ENCODE measurements around the gene IGFBP7. TPM values are rescaled to one million over a fixed set of nuclear protein-coding genes. Genes with fewer than 3 reads are reported as not detected.
A peak's percentile ranks its signal among the peaks of the same experiment; 100 is the strongest.

IGFBP7 gene, protein sequence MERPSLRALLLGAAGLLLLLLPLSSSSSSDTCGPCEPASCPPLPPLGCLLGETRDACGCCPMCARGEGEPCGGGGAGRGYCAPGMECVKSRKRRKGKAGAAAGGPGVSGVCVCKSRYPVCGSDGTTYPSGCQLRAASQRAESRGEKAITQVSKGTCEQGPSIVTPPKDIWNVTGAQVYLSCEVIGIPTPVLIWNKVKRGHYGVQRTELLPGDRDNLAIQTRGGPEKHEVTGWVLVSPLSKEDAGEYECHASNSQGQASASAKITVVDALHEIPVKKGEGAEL
- total RNA-seq, result 26.1 TPM

- FAIRE-seq (no peak), DNase-seq (ENCODE audit: low spot score in 2 of 2) (peak; percentile 76 to 79)
These were observed at the start of gene IGFBP7 for GRCh38 chr4:57109847-57110639. Gene IGFBP7, minus strand, starts transcription at chr4:57110385. Its CDS starts 34 bp downstream, at chr4:57110351.

GRCh38 chr4:57159866-57160265 is 49.7 kb upstream of the IGFBP7 start:
- FAIRE-seq, result no peak
- DNase-seq (ENCODE audit: low spot score in 2 of 2), result no peak

GRCh38 chr4:57158762-57159161 is 48.6 kb upstream of the IGFBP7 start:
- no peak for DNase-seq (ENCODE audit: low spot score in 2 of 2)

DNA sequence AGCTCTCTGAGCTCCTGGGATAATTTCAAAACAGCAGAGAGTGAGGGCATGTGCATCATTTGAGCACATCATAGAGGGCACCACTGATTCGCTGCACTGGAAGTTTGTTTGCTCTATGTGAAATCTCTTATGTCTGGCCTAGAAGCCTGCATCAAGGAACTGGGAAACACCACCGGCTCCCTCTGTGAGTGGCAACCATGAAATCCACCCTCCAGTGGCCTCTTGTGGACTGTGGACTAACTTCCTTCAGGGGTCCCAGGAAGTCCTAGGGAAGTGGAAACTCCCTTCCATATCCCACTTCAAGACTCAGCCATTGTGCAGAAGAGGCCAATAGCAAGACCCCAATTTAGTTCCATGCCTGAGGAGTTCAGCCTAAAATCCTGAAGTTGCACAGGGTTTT is 48.0 kb upstream of the IGFBP7 start:
- FAIRE-seq (no peak), DNase-seq (ENCODE audit: low spot score in 2 of 2) (no peak)

More at GRCh38 chr4:57158762-57159161, 48.6 kb upstream of the IGFBP7 start:
- FAIRE-seq, result no peak

- FAIRE-seq (no peak), DNase-seq (ENCODE audit: low spot score in 2 of 2) (no peak)
These were observed 47.5 kb upstream of the IGFBP7 start for GRCh38 chr4:57157596-57158137.

DNA sequence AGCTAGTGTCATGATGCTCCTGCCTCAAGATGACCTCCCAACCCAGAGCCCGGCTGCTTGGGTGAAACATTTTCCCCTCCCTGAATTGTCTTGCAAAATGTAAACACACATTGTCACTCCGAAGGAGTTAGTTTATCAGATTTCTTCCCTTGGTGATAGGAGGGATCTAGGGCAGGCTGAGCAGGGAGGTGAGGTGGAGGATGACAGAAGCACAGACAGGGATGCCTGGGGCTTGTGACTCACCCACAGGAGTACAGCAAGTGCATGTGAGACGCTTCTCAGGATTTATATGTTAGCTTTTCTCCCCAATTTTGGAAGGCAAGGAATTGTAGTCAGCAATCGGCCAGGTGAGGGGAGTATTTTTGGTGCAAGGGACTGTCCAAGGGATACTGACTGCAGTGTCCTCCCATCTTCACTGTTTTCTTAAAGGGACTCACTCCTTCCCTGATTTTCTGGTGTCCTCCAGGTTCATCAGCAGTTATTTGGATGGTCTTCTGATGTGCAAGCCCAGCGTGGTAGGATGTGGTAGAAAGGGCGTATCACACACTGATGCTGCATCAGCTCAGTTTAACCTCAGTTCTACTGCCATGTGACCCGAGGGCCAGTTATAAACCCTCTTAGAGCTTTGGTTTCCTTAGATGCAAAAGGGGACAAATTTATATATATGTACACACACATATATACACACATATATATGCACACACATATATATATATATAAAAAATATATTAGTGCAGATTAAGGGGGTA is 46.2 kb upstream of the IGFBP7 start:
- DNase-seq (ENCODE audit: low spot score in 2 of 2) (no peak), FAIRE-seq (no peak)

DNA sequence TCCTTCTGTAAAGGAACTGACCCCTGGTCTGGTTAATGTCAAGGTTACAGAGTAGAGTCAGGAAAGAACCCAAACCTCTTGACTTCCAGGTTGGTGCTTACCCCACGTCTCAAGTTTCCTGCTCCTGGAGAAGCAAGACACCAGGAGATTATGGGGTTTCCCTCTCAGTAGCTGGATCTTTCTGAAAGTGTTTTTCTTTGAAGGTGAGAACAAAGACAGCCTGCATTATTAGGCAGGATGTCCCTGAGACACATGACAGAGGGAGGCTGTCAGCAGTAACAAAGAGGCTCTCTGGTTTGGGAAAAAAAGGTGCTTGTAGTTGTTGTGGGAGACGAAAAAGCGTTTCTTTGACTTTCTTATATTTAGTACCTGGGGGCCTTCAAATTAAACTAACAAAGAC is 44.7 kb upstream of the IGFBP7 start:
- FAIRE-seq (no peak), DNase-seq (ENCODE audit: low spot score in 2 of 2) (no peak)

- DNase-seq (ENCODE audit: low spot score in 2 of 2) (no peak), FAIRE-seq (no peak)
These were observed 44.0 kb upstream of the IGFBP7 start for GRCh38 chr4:57154191-57154590.

DNA sequence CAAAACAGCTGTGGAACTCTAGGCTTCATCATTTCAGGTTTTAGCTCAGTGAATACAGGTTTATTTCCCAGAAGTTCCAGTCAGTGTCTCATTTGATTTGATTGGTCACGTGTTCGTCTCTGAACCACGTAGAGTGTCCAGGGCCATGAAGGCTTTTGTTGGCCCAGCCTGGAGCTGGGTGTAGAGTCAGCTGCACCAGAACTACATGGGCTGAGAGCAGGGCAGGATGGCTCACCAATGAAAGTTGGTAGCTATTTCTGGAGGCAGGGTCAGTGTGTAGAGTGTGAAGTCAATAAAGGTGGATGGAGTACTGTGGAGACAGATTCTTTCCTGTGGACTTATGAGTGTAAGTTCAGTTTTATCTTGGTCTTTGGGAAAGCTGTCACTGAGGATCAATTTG is 43.0 kb upstream of the IGFBP7 start:
- FAIRE-seq (no peak), DNase-seq (ENCODE audit: low spot score in 2 of 2) (no peak)

- DNase-seq (ENCODE audit: low spot score in 2 of 2), result no peak
- FAIRE-seq, result no peak
These were observed 41.3 kb upstream of the IGFBP7 start for GRCh38 chr4:57151481-57151880.

DNA sequence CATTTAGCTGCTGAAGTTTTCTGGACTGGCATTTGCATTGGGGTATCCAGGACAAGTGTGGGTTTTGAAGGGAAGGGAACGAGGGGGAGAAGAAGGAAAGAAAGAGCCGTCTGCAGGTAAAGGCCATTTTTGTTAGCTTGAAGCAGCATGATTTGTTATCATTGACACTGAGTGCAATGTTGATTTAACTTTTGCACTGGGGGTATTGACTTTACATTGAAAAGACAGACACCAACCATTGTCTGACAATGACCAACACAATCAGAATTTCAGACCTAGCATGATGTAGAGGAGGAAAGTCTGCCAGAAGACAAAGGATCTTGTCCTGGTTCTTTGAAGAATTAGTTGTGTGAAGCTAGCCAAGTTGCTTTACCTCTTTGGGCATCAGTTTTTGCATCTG is 39.6 kb upstream of the IGFBP7 start:
- no peak for DNase-seq (ENCODE audit: low spot score in 2 of 2)
- no peak for FAIRE-seq

DNA sequence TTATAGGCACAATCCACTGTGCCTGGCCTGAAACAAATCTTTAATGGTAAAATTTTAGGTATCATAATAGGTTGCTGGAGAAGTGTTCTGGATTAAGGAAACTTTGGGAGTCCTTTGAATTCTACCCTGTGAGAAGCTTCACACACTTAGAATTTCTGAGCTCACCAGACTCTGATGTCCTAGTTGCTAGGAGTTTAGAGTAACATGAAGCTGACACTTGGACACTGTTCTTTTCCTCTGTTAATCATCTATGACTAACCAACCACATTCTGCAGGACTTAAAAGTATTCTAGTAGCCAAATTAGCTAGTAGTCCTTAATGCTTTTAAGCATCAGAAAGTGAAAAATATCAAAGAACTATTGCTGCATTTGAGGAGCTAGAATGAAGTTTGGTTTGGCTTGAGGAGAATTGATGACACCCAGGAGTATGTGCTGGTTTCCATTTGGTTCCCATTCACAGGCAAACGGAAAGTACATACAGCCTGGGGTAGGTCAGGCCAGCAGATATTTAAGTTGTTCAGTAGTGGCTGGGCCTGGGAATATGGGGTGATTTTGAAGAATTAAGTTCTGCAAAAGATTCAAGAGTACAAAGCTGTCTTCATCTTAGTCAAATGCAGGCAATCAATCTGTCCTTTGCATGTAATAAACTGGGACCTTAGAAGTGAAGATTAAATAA is 38.8 kb upstream of the IGFBP7 start:
- FAIRE-seq (no peak), DNase-seq (ENCODE audit: low spot score in 2 of 2) (no peak)

GRCh38 chr4:57148177-57148576 is 38.0 kb upstream of the IGFBP7 start:
- DNase-seq (ENCODE audit: low spot score in 2 of 2) (no peak), FAIRE-seq (no peak)

GRCh38 chr4:57147335-57148060 is 37.3 kb upstream of the IGFBP7 start:
- no peak for DNase-seq (ENCODE audit: low spot score in 2 of 2)
- FAIRE-seq, result no peak

- FAIRE-seq, result no peak
- DNase-seq (ENCODE audit: low spot score in 2 of 2), result no peak
These were observed 36.3 kb upstream of the IGFBP7 start for GRCh38 chr4:57146444-57146843.

DNA sequence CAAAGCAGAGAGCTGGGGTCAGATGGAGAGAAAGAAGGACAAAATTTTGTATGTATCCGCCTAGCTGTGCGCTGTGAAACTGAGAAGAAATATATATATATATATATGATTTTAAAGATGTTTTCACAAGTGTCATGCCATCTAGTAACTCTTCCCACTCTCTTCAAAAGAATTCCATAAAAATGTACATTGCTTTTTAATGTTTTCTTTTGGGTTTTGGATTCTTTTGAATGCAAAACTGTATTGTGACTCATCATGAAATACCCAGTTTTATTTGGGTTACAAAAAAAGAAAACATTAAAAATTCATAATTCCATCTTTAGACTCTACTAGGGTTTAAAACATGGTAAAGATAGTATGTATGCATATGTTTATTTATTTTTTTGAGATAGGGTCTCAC is 34.3 kb upstream of the IGFBP7 start:
- DNase-seq (ENCODE audit: low spot score in 2 of 2) (no peak), FAIRE-seq (no peak)

DNA sequence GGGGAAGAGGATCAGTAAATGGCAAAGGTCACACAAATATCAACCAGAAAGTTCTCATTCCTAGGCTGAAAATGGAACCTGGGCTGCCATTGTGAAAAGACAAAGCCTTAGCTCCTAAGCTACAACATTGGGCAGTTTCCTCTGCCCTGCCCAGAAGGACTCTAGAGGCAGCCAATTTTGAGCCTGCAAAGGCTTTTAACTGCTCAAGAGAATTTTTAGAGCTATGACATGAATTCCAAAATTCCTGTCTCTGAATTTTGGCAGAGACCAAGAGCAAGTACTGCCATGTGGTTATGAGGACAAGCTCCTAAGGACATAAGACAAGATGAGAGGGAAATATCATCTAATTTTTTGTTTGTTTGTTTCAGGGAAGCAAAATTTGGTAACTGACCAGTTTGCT is 29.6 kb upstream of the IGFBP7 start:
- FAIRE-seq (no peak), DNase-seq (ENCODE audit: low spot score in 2 of 2) (no peak)

DNA sequence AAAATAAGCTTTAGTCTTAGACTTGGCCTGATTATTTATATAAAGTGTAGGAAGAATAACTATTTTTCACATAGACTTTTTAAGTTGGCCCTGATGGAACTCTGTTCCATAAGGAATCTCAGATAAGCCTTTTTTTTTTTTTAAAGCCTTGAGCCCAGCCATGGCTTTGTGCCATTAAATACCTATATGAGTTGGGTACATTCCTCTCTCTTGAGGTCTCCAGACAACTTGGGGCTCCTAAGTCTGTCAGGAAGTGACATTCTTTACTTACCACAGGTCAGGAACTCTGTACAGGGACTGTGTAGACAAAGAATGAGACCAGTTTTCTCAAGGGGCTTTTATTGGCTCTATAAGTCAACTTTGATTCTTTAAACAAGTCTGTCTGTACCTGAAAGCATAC is 27.1 kb upstream of the IGFBP7 start:
- FAIRE-seq (no peak), DNase-seq (ENCODE audit: low spot score in 2 of 2) (no peak)

GRCh38 chr4:57136281-57136680 is 26.1 kb upstream of the IGFBP7 start:
- FAIRE-seq, result no peak

DNA sequence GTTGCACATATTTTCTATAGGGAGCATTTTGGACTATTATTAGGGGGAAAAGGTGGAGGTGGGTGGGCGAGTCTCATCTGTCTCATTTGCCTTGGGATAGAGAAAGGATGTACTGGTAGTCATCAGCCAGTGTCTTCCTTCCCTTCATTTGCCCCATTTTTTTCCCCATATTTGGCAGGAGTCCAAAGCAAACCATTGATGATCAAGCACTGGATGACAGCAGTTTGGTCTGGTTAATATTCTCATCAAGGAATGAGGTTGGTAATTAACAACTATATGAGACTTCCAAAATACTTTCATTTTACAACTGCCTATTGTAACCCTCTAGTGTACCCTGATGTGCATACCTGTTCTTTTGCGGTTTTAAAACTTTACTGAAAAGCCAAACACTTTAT is 22.6 kb upstream of the IGFBP7 start:
- no peak for FAIRE-seq
- no peak for DNase-seq (ENCODE audit: low spot score in 2 of 2)

More at GRCh38 chr4:57136281-57136680, 26.1 kb upstream of the IGFBP7 start:
- no peak for DNase-seq (ENCODE audit: low spot score in 2 of 2)

All from frontal cortex (tissue), 4 donors.